UCSD-AML1 (cell line): ENCODE measurements around the gene COG8.

Experiments
- DNase-seq: peaks from one replicate; lab custom pipeline; 2025; ENCODE audit not compliant: unreplicated experiment; lab: John Stamatoyannopoulos, UW

Gene COG8

GRCh38 chr16:69348222-69348621 lies 8.9 kb upstream of the COG8 start:
- DNase-seq: no peak

GRCh38 chr16:69346683-69347082 lies 7.3 kb upstream of the COG8 start:
- DNase-seq: no peak

- DNase-seq: no peak
Measured at GRCh38 chr16:69345923-69346322, 6.6 kb upstream of the COG8 start.

DNA sequence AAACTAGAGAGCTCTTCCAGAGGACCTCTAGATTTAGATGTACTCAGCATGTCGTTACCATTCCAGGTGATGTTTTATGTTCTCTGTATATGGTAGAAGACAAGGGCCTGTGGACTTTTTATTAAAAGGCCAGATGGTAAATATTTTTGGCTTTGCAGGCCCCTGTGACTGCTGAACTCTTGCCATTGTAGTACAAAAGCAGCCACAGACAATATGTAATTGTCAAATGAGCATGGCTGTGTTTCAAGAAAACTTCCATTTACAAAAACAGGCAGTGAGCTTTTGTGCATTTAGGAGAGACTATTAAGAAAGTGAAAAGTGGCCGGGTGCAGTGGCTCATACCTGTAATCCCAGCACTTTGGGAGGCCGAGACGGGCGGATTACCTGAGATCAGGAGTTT lies 4.8 kb upstream of the COG8 start:
- no peak for DNase-seq

GRCh38 chr16:69340095-69340644 lies 806 bp upstream of the COG8 start:
- DNase-seq: no peak

DNA sequence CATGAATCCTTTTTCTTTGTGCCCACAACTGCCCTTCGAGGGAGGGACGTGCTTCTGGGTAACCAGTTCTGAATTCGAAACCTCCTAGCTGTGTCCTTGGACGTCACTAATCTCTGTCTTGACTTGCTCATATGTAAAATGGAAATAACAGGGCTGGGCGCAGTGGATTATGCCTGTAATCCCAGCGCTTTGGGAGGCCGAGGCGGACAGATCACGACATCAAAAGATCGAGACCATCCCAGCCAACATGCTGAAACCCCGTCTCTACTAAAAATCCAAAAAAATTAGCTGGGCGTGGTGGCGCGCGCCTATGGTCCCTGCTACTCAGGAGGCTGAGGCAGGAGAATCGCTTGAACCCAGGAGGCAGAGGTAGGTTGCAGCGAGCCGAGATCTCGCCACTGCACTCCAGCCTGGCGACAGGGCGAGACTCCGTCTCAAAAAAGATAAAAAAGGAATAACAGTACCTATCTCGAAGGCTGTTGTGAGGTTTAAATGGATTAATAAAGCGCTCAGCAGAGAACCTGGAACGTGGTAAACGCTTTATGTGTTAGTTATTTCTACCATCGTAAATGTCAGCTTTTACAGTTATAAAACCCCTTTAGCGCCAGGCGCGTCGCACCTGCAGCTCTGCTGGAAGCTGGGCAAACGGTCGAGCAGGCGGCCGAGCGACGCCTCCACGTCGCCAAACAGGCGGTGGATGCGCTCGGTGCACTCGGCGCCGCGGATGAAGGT lies 641 bp downstream of the COG8 start:
- no peak for DNase-seq

GRCh38 chr16:69334696-69335095 lies 4.7 kb downstream of the COG8 start:
- DNase-seq: no peak

DNA sequence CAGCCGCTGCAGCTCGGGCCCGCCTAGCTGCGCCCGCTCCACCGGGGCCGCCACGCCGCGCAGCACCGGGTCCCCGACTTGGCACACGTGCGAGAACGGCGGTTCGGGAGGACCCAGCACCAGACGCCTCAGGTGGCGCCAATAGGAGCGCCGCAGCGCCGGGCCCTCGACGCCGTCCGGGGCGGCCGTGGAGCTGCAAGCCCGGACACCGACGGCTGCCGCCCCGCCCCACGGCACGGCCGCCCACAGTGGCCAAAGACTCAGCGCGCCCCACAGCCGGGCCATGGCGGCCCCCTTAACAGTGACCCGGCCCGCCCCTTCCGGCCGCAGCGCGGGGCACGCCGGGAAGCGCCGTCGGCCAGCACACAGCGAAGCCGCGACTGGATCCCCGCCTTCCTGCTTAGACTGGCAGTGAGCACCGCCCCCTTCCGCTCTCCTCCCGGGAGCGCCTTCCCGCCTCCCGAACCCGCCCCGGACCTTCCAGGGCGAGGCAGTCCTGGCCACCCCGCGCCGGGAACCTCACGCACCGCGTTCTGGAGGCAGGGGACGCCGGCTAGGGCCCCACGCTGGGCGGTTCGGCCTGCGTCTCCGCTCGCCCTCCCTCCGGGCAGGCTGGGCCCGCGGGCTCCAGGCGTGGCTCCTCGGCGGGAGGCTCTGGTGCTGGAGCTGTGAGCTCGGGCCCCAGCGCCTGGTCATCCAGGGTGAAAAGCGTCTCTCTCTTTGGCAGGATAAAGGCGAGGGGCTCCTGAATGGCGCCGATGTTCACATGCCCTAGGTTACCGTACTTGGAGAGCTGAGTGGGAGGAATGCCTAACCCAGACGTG lies 8.9 kb downstream of the COG8 start, which contains the start of gene PDF:
TSS of gene PDF (minus strand) at position 303 of the 824 bp plus-strand sequence. CDS start at position 285, 18 bp downstream.
- peak; percentile 94 for DNase-seq

GRCh38 chr16:69329369-69330285 lies 9.7 kb downstream of the COG8 start:
- peak; percentile 48 for DNase-seq

DNA sequence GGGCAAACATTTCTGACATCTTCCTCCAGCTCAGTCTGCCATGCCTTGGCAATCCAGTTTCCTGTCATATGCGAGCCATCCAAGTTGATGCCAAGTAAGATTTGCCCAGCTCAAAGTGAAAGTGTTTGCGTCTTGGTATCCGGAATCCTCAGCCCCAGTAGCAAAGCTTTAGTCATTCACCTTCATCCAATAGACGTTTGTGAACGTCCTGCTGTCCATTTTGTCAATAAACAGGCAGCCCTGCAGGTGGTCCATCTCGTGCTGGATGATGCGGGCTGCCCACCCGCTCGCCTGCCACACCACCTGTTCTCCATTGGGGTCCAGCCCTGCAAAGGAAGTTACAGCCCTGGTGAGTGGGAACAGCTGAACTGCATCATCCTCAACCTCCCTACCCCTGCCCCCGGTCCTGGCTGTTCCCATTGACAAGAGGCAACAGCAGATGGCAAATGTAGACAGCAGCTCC lies 10.5 kb downstream of the COG8 start:
- DNase-seq: no peak

DNA sequence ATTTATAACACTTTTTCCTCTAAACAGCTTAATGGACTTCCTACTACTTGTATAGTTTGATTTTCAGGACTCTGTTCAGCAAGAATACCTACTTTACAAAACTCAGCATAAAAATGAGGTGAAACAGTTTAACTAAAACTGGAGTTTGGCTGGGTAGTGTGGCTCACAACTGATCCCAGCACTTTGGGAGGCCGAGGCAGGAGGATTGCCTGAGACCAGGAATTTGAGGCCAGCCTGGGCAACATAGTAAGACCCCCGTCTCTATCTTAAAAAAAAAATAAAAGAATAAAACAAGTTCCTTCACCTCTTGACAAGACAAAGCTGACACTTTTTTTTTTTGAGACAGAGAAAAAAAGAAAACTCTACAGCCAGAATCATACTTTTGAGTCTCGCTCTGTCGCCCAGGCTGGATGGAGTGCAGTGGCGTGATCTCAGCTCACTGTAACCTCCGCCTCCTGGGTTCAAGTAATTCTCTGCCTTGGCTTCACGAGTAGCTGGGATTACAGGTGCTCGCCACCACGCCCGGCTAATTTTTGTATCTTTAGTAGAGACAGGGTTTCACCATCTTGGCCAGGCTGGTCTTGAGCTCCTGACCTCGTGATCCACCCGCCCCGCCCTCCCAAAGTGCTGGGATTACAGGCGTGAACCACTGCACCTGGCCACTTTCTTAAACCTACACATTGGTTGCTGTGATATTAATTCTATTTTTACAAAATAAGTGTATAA lies 11.6 kb downstream of the COG8 start:
- no peak for DNase-seq

DNA sequence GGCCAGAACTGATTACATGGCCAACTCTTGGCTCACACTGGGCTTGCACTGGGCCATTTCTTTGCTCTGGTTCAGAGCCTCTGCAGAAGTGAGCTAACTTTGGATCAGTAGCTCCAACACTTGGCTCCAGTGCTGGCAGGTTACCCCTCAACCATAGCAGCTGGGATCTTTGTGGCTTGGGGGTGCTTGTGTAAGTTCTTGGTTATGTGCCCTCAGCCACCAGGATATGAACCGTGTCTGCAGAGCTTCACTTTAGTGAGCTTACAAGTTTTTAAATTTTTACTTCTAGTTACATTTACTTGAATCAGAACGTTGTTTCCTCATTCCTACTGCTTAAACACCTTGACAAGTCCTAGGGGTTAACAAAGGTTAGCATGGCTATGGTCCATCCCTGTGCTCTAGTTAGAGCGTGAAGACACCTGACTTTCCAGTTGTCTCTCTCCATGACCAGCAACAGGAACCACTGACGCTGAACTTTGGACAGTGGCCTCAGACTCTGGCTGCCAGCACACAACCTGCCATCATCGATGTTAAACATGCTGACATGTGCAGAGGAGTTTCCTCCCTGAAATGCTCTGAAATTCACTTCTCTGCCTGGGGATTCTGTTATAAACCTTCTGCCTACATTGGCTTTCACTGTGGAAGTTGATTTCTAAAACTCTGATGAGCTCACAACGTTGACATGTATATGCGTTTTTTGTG lies 13.0 kb downstream of the COG8 start:
- no peak for DNase-seq

DNA sequence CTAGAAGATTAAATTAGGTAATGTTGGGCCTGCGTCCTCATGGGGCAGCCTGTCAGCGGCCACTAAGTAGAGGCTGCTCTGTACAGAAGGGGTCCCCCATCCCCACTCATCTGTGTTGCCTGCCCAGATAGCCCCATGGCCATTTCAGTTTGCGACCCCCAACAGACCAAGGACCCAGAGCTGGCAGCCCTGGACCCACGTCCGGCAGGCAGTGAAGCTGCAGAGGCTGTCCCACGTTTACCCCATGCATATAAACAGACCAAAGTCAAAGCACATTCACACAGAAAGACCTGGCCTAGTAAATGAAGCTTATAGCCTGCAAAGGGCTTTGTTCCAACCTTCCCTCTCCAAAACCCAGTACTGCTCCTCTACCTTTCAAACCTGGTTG lies 13.6 kb downstream of the COG8 start:
- no peak for DNase-seq

DNA sequence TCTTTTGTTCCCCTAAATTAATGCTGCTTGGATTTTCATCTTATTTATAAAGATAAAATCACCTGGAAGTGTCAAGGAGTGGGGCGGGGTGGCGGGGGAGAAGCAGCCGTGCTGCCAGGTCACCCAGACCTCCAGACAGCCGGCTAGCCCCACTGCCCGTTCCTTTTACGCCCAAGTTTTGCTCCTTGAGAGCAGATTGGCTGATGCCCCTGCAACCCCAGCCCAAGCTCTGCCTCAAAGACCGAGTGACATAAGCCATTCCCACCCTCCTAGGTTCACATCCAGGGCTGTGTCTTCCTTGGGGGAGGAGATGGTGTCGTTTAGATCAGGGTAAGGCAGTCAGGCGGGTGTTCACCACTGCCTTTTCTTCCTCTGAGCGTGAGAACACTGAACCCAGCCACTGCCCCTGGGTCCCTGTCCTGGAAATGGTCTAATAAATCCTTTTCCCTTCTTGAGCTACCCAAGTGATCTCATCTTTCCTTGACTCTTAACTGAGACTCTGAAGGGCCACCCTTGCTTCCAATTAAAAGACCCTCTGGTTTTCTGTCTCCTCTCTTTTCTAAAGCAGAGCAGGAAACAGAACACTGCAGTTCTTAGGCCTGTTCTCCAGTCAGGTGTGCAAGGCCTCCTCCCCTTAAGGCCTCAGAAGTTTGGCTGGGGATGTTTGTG lies 14.6 kb downstream of the COG8 start:
- DNase-seq: no peak

DNA sequence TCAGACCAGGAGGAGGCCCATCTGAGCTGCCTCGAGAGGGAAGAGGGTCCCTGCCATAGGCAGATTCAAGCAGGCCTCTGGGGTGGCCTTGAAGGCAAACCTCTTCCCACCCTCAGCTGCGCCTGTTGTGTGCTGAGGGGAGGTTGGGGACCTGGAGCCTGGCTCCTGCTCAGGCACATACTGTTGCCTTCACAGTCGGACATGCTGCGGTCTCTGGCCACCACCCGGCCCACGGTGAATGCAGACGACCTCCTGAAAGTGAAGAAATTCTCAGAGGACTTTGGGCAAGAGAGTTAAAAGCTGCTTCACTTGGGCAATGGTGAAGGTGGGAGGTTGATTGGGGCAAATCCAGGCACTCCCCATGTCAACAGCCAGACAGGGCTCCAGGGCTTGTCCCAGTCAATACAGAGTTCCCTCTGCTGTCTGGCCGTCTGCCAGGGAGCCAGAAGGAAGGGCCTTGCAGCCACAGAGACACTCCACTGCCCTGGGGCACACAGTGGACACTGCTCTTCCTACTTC lies 15.3 kb downstream of the COG8 start:
- DNase-seq: no peak

GRCh38 chr16:69323415-69323814 lies 15.9 kb downstream of the COG8 start:
- no peak for DNase-seq

DNA sequence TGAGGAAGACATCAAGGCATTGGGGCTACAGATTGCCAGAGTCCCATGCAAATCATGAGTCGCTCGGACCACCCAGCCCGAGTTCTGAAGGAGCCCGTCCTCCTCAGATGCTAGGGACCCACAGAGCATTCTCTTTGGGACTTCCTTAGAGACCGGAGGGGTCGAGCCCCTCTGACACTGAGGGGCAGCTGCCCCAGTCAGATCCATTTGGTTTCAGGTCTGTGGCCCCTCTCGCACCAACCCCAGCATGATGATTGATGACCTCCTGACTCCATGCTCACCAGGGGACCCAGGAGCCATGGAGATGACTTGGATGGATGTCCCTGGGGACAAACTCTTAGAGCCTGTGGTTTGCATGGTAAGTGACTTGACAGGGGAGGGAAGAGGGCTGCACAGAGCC lies 17.0 kb downstream of the COG8 start:
- DNase-seq: no peak

DNA sequence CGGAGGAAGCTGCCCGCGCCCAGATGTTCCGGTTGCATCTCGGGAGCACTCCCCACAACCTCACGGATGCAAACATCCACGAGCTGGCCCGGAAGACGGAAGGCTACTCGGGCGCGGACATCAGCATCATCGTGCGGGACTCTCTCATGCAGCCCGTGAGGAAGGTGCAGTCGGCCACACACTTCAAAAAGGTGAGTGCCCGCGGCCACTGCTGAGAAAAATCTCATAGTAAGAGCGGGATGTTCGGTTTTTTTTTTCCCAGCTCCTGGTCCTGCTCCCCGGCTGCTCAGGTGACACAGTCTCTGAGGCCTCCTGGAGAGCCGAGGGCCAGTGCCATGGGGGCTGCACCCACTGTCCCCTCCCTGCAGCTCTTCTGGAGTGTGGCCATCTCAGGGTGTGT lies 18.3 kb downstream of the COG8 start:
- no peak for DNase-seq

GRCh38 chr16:69320740-69321073 lies 18.7 kb downstream of the COG8 start:
- no peak for DNase-seq
